ENCODE data around the gene UCK2. TPM values are rescaled to one million over a fixed set of nuclear protein-coding genes. Genes with fewer than 3 reads are reported as not detected.

Gene UCK2
- polyA plus RNA-seq, 12 donors: 13.2 to 34.6 (median 17.4) TPM; not detected in 1

DNA sequence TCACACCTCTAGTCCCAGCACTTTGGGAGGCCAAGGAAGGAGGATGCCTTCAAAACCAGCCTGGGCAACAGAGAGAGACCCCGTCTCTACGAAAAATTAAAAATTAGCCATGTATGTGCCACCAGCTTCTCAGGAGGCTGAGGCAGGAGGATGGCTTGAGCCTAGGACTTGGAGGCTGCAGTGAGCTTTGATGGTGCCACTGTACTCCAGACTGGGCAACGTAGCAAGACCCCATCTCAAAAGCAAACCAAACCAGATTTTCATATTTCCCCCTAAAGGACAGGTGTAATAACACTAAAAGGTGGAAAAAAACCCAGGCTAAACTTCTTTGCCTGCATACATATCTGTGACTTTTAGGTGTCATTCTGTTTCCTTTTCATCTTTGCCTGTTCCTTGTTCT is 3.7 kb downstream of the UCK2 start:
- no peak for DNase-seq

DNA sequence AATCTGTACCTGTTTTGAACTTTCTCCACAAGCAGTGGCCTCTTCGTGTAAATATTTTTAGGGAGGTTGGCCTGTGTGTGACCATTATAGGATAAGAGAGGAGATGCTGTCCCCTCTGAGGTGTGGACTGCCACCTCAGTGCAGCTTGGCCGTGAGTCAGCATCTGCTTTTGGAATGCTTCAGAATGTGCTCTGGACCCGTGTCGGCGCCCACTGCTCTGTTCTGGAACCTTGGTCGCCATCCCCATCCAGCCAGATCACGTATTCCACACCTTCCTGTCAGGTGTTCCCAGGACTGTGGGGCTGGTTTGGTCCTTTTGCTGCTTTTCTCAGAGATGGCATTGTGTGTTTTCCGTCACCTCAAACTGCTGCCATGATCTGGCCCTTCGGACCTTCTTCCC is 5.5 kb downstream of the UCK2 start:
- DNase-seq: no peak

DNA sequence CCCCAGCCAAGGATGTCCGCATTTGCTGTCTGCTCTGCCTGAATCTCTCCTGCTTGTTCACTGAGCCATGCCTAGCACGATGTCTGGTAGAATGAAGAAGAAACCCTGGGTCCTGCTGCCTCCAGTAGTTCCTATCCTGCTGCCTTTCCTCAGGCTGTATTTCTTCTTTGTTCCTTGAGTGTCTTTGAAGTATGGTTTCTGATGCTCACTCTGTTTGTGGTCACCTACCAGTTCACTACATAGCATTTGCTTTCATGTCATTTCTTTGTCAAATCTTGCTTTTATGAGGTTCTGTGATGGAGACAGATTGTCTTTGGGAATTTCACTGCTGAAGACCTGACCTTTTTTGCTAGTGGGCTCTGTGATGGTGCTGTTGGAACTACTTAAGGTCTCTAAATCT is 5.9 kb downstream of the UCK2 start:
- DNase-seq: no peak

DNA sequence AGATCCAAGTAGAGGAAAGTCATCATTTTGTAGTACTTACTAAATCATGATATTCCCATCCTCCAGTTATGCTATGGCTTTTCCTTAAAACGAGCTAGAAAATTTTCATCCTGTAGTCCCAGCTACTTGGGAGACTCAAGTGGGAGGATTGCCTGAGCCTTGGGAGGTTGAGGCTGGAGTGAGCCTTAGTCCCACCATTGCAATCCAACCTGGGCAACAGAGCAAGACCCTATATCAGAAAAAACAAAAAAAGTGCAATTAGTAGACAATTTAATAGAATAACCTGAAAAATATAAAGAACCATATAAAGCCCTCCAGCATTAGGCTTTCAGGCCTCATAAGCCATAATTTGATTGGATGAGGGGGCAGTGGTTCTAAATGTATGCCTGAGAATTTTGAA is 6.8 kb downstream of the UCK2 start:
- no peak for DNase-seq

DNA sequence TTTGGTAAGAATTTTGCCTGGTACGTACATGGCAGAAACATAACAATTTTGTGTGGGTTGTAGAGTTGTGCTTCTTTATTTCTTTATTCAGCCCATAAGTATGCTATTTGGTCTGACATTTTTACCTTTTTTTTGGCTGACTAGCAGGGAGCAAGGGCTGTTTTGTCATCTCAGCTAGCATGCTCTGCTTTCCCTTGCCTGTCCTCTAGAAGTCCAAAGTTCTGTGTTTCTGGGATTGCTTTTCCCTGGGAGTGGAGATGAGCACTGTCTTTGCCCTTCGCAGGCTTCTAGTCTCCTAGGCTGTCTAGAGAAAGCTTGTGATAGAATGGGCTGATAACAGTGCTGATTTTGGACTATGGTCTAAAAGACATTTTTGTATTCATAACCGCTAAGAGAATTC is 7.5 kb downstream of the UCK2 start:
- no peak for DNase-seq

DNA sequence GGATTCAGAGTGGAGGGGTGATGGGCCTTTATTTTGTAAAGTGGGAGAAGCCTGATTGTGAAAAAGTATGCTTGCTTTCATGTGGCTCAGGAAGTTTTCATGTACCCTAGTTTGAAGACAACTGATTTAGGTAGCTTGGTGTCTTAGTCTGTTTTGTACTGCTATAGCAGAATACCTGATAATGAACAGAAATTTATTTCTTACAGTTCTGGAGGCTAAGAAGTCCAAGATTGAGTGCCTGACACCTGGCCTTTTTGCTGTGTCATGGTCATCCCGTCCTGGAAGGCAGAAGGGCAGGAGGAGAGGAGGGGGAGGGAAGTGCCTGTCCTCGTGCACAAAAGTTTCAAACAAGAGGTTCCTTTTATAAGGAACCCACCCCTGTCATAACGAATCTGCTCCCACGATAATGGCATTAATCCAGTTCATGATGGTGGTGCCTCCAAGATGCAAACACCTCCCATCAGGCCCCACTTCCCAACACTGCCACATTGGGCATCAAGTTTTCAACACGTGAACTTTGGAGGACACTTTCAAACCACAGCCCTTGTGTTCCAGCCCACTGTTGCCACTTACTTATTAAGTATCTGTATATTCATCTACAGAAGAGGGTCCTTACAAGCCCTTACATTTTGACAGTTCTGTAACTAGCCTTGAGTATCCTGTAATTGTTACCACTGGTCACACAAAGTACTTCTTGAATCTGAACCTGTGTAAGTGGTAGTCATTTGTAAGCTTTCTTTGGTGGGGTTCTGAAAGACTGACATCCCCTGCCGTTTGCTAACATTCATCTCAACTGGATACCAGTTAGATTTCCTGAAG is 9.5 kb downstream of the UCK2 start:
- DNase-seq: no peak

DNA sequence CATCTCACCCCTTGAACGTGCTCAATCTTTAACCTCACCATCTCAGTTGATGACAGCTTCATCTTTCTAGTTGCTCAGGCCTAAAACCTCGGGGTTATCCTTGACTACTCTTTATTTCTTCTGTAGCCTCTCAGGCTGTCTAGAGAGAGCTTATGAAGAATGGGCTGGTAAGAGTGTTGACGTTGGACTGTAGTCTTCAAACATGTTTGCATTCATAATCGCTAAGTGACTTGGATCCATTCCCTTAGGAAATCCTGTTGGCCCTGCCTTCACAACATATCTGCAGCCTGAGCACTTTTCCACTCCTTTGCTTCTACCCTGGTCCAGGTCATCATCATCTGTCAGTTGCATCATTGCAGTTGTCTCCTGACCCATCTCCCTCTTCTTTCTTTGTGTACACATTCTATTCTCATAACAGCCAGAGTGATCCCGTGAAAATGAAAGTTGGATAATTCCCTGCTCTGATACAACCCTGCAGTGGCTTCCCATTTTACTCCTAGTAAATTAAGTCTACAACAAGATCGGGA is 10.5 kb downstream of the UCK2 start:
- no peak for DNase-seq

DNA sequence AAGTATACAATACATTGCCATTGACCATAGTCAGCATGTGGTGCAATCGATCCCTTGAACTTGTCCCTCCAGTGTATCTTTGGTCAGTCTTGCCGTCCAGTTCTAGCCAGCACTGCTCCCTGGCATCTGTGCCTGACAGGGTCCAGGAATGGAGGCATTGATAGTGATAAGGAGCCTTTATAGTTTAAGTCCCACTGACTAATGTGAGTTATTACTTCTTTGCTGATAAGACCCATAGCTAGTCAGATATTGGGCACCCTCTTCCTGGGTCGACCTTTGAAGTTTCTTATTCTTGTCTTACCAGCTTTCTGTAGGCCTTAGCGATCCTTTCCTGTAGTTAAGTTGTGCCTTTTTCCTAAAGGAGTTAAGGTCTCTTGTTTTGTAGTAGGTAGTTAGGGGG is 13.0 kb downstream of the UCK2 start:
- no peak for DNase-seq

DNA sequence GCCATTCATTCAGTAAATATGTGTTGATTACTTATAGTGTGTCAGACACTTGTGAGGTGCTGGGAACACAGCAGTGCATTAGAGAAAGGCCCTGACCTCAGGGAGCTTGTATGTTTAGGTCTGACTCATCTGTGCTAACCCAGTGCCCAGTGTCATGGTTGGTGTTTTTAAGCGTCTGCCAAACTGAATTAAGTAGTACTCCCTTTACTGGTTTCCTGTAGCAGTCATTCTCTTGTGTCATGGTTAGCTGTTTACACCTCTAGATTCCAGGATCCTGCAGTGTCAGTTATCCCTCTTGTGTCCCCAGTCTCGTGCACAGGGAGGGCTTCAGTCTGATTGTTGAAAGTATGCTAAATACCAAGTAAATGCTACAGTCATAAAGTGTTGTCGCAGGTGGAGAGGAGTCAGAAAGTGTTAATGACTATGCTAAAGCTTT is 14.2 kb downstream of the UCK2 start:
- DNase-seq: no peak

DNA sequence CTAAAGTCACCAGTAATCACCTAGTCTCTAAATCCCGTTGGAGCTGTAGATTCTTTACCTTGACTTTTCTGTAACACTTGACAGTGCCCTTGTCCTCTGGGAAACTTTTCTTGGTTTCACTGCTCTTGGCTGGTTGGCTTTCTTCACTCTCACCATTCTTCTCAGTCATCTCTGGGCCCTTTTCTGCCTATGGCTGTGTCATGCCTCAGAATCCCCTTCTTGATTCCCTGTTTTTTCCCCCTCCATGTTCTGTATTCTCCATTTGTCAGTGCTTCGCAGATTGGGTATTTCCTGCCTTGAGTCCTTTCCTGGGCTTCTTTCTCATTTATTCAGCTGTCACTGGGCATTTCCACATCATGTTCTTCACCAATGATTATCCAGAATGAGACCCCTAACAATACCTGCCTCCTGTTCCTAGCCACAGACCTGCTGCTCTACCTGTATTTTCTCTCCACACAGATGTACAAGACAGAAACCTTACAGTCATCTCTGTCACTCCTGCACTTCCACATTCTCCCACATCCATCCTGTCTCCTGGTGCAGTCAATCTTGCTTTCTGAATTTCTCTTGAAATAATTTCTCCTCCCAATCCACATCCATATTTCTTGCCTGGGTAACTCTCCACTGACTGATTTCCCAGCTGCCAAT is 14.7 kb downstream of the UCK2 start:
- no peak for DNase-seq

DNA sequence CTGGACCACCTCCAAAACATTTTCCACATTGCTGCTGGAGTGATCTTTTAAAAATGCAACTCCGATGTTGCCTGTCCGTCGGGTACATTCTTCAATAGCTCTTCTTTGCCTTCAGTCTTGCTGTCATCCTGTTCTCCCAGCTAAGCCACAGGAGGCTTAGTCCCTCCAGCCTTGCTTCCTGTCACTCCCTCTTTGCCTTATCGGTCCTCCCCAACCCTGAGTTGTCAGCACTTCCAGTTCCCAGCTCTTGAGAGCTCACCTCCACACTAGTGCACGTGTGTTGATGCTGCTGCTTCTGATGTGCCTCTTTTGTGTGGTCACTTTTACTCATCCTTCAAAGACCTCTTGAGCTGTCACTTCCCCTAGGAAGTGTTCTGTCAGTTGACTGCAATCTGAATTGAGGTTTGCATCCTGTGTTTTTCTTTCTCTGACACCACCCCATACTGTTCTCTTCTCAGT is 15.3 kb downstream of the UCK2 start:
- DNase-seq: no peak

DNA sequence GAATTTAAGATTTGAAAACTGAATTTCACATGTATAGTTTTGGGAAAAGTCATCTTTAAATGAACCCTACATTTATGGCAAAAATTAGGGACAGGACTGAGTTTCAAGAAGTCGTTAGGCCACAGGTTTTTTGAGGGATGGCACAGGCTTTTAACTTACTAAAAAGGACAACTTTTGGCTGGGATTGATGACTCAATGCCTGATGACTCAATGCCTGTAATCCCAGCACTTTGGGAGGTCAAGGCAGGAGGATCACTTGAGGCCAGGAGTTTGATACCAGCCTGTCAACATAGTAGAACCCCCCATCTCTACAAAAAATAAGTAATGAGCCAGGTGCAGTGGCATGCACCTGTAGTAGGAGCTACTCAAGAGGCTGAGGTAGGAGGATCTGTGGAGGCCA is 15.9 kb downstream of the UCK2 start:
- no peak for DNase-seq

DNA sequence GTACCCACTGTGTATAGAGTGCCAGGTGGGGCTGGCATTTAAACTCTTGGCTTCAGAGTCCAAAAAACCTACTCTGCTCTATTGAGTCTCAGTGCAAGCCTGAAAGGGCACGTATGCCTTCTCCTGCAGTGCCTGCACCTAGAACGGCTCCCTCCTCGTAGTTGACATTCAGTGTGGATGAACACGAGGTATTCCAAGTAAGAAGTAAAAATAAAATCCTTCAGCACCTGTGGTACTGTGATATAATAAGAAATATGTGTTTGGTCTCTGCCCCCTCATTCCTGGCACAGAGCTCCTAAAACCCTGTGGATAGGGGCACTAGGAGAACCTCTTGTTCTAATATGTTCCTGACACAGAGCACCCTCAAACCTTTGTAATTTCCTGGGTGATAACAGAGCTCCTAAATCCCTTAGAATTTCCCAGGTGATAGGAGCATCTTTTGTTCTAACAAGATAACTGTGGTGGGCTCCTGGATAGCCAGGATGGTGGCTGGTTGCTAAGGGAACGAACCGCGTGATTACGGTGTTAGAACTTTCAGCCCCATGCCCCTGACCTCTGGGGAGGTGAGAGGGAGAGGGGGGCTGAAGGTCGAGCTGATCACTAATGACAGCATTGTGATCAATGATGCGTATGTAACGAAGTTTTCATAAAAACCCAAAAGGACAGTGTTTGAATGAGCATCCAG is 16.8 kb downstream of the UCK2 start:
- no peak for DNase-seq

DNA sequence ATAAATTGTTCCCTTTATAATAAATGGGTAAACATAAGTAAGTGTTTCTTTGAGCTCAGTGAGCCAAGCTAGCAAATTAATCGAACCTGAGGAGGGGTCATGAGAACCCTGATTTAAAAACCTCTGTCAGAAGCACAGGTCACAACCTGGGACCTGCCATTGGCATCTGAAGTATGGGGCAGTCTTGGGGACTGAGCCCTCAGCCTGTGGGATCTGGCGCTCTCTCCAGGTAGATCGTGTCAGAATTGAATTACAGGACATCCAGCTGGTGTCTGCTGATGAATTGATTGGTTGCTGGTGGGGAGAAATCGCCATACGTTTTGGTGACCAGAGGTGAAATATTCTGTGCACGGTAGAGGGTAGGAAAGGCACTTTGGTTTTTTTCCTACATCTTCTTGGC is 17.5 kb downstream of the UCK2 start:
- DNase-seq: no peak

DNA sequence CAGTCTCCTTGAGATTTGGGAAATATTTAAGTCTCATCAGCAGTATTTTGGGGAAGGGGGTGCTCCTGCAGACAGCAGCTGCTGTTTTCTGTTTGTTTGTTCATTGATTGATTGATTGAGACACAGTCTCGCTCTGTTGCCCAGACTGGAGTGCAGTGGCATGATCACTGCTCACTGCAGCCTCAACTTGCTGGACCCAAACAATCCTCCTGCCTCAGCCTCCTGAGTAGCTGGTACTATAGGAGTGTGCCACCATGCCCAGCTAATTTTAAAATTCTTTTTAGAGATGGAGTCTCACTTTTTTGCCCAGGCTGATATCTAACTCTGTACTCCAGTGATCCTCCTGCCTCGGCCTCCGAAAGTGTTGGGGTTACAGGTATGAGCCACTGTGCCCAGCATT is 18.2 kb downstream of the UCK2 start:
- DNase-seq: no peak

DNA sequence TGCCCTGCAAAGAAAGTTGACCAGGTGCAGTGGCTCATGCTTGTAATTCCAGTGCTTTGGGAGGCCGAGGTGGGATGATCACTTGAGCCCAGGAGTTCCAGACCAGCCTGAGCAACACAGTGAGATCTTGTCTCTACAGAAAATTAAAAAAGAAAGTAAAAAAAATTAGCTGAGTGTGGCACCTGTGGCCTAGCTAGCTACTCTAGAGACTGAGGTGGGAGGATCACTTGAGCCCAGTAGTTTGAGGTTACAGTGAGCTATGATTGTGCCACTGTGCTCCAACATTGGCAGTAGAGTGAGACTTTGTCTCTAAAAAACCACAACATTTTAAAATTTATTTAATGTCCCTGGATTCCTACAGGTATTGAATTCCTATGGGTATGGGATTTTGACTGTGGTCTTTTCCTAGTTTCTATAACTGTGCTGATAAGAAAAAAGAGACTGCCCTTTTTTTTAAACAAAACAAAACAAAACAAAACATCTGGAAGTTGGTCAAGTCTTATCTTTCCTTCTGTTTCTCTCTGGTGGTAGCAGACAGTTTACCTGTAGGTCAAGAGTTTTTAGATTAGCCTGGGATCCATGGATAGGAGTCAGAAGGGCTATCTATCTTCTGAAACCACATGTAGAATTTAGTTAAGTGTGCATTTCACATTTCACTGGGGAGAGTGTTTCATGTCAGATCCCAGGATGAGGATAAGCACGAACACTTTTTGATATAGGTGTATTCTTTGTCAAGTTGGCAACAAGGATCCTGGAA is 18.8 kb downstream of the UCK2 start:
- no peak for DNase-seq

DNA sequence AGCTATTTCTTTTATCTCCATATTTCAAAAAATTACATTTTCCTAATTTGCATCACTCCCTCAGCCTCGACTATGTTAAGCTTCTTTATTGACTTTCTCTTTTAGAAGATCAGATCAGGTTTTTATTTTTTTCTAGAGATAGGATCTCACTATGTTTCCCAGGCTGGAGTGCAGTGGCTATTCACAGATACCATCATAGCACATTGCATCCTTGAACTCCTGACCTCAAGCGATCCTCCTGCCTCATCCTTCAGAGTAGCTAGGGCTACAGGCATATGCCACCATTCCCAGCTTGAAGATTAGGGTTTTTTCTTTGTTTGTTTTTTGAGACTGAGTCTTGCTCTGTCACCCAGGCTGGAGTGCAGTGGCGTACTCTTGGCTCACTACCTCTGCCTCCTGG is 20.1 kb downstream of the UCK2 start:
- no peak for DNase-seq

DNA sequence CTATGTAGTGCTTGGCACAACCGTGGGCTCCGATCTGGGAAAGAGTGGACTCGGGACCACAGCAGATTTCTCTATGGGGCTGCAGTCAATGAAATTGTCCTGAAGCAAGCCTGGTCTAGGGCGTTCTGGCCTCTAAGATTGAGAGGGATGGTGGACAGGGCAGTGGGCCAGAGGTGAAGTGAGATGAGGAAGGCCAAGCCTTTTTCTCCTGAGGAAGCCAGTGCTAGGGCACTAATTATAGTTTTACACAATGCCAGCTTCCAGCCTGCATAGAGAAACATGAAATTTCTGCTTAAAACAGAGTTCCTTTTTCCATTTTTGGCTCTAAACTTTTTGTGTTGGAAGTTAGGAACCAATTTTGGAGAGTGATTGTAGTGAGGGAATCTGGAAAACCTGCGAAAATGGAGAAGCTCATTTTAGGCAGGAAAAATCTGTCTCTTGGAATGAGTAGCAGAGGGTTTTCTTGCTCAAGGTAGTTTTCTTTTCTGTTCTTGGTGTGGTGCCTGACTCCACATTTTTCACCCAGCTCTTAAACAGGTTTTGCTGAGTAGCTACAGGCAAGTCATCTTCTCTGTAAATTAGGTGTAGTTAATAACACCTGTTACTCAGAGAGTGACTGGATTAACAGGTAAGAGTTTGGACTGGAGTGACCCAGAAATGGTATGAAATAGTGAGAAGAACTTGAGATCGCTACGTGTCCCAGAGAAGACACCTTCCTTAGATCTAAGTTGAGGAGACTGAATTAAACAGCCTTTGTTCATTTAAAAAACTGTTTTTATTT is 22.1 kb downstream of the UCK2 start:
- DNase-seq: no peak

DNA sequence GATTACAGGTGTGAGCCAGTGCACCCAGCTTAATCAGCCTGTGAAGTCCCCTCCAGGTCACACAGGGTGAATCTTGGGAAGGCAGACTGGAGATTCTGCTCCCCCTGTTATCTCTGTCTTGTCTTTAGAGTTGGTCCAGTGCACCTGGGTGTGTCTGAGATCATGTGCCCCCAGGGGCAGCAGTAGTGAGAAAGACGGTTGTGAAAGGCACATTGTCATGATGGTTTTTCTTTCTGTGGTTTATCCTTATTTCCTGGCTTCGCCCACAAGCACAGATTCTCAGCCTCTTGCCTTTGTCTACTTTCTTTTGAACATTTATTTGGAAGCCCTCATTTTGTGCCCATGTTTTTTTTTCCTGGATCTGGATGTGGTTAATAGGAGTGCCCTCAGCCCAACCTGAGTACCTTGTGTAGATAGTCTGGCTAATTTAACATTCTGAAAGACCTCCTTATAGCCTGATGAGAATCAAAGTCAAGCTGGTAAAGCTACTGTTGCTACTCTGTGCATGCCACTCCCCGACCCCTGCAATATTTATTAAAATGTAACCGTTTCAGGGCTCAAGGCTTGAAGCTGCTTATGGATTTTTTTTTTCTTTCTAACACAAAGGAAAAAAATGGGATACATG is 23.7 kb downstream of the UCK2 start:
- DNase-seq: no peak

DNA sequence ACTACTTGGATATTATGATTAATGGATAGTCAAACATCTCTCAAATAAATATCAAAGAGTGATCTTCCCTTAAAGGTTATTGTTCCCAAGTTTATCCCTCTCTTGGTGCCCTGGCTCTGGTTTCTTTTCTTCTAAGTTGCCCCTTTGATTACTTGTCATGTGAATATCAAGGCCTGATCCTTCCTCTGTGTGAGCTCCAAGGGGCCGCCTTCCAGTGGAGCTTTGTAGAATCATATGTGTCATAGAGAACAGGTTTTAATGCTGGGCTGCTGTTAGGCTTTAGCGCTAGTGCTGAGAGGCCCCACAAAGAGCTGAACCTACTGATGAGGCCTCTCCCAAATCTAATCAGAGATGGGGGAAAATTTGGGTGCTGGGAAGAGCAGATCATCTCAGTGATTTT is 25.5 kb downstream of the UCK2 start:
- no peak for DNase-seq

Measured in muscle of arm (tissue), 12 donors.